Lower leg skin (tissue), 3 donors: ENCODE measurements around the gene PKP4.

Experiments
- CTCF ChIP-seq, 3 donors: fragments of 450-650 bp; IDR thresholded peaks; one replicate each; pipeline ENCODE4 v1.5.1; 2016; ENCODE audit warnings: antibody characterized with exemption in 3 of 3, mild to moderate bottlenecking in 3 of 3, moderate library complexity in 2 of 3
- POLR2A ChIP-seq, 2 donors: fragments of 450-650 bp; IDR thresholded peaks; one replicate each; pipeline ENCODE4 v1.6.1; 2016 to 2017; ENCODE audit warnings: antibody characterized with exemption in 2 of 2, mild to moderate bottlenecking in 1 of 2, moderate library complexity in 1 of 2

DNA sequence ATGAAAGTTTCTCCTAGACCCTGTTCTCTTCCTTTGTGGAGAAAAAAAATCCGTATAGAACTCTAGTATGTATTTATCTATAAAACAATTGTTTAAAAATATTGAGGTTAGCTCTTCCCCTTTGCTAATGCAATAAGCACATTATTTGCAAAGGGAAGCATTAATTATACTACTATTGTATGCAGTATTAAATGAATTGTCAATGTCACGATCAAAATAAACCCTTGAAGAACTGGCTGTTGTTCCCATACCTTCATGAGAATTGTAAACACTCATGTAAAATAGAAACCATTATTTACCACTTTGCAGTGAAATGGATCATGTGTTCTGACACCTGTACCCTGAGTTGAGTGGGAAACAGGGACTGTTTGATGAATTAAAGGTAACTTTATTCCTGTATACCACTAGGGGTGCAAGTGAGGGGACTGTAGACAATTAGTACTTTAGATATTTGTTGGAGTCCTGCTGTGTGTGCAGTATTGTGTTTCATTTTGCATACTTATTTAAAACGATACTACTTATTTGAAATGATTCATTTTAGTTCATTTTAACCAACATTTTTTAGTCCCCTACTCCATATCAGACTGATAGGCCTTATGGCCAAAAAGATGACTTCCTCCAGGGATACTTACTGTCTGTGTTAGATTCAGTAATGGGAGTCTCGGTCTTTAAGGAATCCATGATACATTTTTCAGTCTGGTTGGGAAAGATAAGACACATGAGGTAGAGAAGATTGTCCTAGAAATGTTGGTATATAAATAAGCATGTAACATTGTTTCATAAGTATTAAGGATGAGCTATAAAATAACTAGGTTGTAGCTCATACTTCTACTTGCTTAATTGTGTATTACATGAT, 7.9 kb downstream of the PKP4 start:
- TF ChIP-seq CTCF (IDR thresholded peaks at IDR 0.05), result no peak
- no peak for TF ChIP-seq POLR2A (IDR thresholded peaks at IDR 0.05)
